ENCODE data around the gene ELF2.

GRCh38 chr4:139209470-139210063 lies 32.5 kb upstream of the ELF2 start:
- TF ChIP-seq, protein P1, sequence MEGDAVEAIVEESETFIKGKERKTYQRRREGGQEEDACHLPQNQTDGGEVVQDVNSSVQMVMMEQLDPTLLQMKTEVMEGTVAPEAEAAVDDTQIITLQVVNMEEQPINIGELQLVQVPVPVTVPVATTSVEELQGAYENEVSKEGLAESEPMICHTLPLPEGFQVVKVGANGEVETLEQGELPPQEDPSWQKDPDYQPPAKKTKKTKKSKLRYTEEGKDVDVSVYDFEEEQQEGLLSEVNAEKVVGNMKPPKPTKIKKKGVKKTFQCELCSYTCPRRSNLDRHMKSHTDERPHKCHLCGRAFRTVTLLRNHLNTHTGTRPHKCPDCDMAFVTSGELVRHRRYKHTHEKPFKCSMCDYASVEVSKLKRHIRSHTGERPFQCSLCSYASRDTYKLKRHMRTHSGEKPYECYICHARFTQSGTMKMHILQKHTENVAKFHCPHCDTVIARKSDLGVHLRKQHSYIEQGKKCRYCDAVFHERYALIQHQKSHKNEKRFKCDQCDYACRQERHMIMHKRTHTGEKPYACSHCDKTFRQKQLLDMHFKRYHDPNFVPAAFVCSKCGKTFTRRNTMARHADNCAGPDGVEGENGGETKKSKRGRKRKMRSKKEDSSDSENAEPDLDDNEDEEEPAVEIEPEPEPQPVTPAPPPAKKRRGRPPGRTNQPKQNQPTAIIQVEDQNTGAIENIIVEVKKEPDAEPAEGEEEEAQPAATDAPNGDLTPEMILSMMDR (IDR thresholded peaks at IDR 0.05; ENCODE audit: extremely low read depth in 1 of 2, insufficient read depth in 1 of 2, low read depth in 1 of 2, low read length in 2 of 2) = no peak
- no peak for TF ChIP-seq POLR2AphosphoS5 (IDR thresholded peaks at IDR 0.05; ENCODE audit: insufficient read depth, low read depth, low read length)
